Type B pancreatic cell (in vitro differentiated cells): ENCODE data around the gene ART5. TPM values are rescaled to one million over a fixed set of nuclear protein-coding genes. Genes with fewer than 3 reads are reported as not detected.

ENCODE experiments used
- DNase-seq: peaks from one replicate; pipeline ENCODE4 v3.0.0; 2021; ENCODE audit warnings: mixed read lengths; ENCODE audit not compliant: unreplicated experiment; ENCODE audit errors: extremely low spot score
- H3K27ac Mint-ChIP-seq: 2 replicates; pipeline ENCODE4 v1.8.0; 2021; ENCODE audit warnings: mild to moderate bottlenecking, mixed read lengths
- H3K27me3 Mint-ChIP-seq: 2 replicates; pipeline ENCODE4 v1.8.0; 2021; ENCODE audit warnings: mixed read lengths
- H3K36me3 Mint-ChIP-seq: 2 replicates; pipeline ENCODE4 v1.8.0; 2021; ENCODE audit warnings: mixed read lengths
- H3K4me1 Mint-ChIP-seq: one replicate; pipeline ENCODE4 v1.8.0; 2021; ENCODE audit warnings: mixed read lengths; ENCODE audit not compliant: unreplicated experiment
- H3K4me3 Mint-ChIP-seq: 2 replicates; pipeline ENCODE4 v1.8.0; 2021; ENCODE audit warnings: mild to moderate bottlenecking, mixed read lengths
- H3K9me3 Mint-ChIP-seq: 2 replicates; pipeline ENCODE4 v1.8.0; 2021; ENCODE audit warnings: mixed read lengths
- total RNA-seq: library from RNA; stranded (reverse); gene quantifications from 2 replicates; pipeline ENCODE4 v1.2.1, GENCODE V29; 2021; ENCODE audit warnings: low replicate concordance
- TF ChIP-seq, protein P1 (sequence below): fragments of 200-600 bp; sonication (generic); conservative IDR thresholded peaks from 2 replicates; pipeline ENCODE4 v1.5.0; 2021; ENCODE audit warnings: antibody characterized with exemption, mild to moderate bottlenecking

The ART5 gene
- total RNA-seq, 1 donor from 2014 or later, result 3.8 TPM

DNA sequence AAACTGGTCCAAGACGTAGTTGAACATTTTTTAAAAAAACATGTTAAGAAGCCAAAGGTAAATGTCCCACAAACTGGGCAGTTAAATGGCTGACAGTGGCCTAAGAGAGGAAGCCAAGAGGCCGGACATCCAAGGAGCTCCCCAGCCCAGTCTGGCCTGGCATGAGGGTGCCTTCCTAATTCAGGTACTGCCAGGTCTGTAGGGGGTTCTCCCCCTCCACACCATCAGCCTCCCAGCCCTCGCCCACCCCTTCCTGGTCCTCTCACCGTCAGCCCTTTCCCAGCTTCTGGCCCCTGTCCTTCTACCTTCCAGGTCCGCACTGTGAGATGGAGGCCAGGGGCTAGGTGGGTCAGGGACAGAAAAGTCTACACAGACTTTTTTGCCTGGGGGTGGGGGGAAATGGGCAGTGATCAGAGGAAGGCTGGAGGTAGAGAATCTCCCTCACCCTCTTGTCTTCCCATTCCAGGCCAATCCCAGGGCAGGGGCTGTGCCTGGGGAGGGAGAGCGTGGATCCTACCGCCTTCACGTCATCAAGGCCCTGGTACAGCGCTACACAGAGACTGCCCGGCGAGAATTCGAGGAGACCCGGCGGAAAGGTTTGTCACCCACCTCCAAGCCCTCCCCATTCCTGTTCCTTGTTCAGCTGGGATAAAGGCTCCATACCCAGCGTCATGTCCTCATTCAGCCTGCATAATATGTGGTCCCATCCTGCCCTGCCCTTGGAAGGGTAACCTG lies 6.0 kb downstream of the ART5 start:
- peaks cover 15% of the 10 kb centered on the region for H3K27me3 Mint-ChIP-seq
- no peak overlapping the region for H3K4me3 Mint-ChIP-seq
- H3K36me3 Mint-ChIP-seq, result peaks cover 3% of the 10 kb centered on the region
- H3K27ac Mint-ChIP-seq, result no peak overlapping the region
- no peaks in the 10 kb centered on the region for H3K4me1 Mint-ChIP-seq
- peaks cover 4% of the 10 kb centered on the region for H3K9me3 Mint-ChIP-seq
- TF ChIP-seq, protein P1, sequence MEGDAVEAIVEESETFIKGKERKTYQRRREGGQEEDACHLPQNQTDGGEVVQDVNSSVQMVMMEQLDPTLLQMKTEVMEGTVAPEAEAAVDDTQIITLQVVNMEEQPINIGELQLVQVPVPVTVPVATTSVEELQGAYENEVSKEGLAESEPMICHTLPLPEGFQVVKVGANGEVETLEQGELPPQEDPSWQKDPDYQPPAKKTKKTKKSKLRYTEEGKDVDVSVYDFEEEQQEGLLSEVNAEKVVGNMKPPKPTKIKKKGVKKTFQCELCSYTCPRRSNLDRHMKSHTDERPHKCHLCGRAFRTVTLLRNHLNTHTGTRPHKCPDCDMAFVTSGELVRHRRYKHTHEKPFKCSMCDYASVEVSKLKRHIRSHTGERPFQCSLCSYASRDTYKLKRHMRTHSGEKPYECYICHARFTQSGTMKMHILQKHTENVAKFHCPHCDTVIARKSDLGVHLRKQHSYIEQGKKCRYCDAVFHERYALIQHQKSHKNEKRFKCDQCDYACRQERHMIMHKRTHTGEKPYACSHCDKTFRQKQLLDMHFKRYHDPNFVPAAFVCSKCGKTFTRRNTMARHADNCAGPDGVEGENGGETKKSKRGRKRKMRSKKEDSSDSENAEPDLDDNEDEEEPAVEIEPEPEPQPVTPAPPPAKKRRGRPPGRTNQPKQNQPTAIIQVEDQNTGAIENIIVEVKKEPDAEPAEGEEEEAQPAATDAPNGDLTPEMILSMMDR, result no peak
- no peak for DNase-seq

DNA sequence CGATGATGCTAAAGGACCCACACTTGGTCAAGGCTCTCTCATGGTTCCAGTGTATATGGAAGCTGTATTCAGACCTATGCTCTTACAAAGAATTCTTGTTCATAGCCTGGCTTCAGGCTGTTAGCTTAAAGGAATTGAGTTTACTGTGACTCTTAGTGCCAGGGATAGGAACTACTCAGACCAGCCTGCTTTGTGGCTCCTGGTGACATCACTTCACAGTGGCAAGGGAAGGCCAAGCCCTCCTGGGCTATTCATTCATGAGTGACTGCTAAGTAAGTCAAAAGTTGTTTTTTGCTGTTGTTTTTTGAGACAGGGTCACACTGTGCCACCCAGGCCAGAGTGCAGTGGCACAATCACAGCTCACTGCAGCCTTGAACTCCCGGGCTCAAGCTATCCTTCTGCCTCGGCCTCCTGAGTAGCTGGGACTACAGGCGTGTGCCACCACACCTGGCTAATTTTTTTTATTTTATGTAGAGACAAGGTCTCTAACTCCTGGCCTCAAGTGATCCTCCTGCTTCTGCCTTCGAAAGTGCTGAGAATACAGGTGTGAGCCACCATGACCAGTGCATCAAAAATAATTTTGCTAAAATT lies 9.6 kb downstream of the ART5 start:
- Mint-ChIP-seq H3K27me3 (peaks cover 9% of the 10 kb centered on the region), H3K4me3 (no peak overlapping the region), H3K9me3 (no peaks in the 10 kb centered on the region), H3K4me1 (no peaks in the 10 kb centered on the region), H3K27ac (no peak overlapping the region), H3K36me3 (no peaks in the 10 kb centered on the region)
- TF ChIP-seq, protein P1, result no peak
- DNase-seq, result no peak

DNA sequence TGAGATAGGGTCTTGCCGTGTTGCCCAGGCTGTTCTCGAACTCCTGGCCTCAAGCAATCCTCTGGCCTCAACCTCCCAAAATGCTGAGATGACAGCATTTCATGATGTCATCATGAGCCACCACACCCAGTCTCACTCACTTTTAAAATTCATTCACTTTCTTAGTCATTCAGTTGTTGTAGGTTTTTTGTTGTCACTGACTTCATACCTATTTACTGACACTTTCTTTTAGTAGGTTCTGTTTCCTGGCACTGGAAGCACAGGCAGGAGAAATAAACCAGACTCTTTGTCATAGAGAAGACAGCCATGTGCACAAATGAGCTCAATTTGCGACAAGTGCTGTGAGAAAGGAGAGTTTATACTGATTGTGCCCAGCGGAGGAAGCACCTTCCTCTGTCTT lies 10.5 kb downstream of the ART5 start:
- no peak for DNase-seq
- peaks cover 9% of the 10 kb centered on the region for H3K27me3 Mint-ChIP-seq
- no peaks in the 10 kb centered on the region for H3K9me3 Mint-ChIP-seq
- TF ChIP-seq, protein P1, result no peak
- no peak overlapping the region for H3K4me3 Mint-ChIP-seq
- no peaks in the 10 kb centered on the region for H3K4me1 Mint-ChIP-seq
- H3K36me3 Mint-ChIP-seq, result no peaks in the 10 kb centered on the region
- H3K27ac Mint-ChIP-seq, result no peak overlapping the region

DNA sequence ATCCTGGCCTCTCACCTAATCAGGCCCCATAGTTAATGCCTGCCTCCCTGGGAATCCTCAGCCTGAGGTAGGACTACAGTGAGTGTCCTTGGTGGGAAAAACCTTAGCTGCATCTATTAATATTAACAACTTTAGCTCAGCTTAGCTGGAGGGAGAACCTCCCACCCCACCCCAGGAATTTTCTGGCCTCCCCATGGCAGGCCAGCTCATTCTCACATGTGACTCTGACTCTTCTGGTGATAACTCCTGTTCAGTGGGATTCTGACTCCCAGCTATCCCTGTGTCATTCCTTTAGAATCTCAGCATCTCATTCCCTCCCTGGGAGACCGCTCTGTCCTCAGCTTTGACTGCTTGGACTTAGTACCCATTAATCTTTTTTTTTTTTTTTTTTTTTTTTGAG lies 14.5 kb downstream of the ART5 start:
- no peak for DNase-seq
- Mint-ChIP-seq H3K4me1 (no peaks in the 10 kb centered on the region), H3K27me3 (no peaks in the 10 kb centered on the region), H3K36me3 (no peaks in the 10 kb centered on the region), H3K4me3 (no peak overlapping the region), H3K27ac (no peak overlapping the region), H3K9me3 (no peaks in the 10 kb centered on the region)
- TF ChIP-seq, protein P1, result no peak

DNA sequence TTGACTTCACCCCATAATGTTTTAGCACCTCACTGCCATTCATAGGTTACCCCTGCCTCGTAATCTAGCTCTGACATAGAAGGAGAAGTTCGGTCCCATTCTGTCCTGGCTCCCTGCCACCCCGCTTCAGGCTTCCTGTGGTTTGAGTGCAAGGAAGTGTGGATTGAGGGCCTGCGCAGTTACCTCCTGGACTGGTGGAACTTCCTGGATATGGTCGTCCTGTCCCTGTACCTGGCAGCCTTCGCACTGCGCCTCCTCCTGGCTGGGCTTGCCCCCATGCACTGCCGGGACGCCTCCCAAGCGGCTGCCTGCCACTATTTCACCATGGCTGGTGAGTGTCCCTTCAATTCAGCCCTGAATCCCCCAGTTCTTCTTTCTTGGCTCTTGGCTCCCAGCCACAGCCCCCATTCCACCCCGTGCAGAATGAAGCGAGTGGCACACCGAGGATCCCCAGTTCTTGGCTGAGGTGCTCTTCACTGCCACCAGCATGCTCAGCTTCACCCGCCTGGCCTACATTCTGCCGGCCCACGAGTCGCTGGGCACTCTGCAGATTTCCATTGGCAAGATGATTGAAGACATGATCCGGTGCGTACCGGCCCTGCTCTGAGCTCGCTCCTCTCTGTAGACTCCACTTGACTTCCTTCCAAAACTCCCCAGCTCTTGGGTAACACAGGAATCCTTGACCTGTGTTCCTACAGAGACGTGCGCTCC lies 15.4 kb downstream of the ART5 start:
- no peaks in the 10 kb centered on the region for H3K9me3 Mint-ChIP-seq
- no peaks in the 10 kb centered on the region for H3K4me1 Mint-ChIP-seq
- no peaks in the 10 kb centered on the region for H3K36me3 Mint-ChIP-seq
- no peaks in the 10 kb centered on the region for H3K27me3 Mint-ChIP-seq
- no peak for DNase-seq
- no peak overlapping the region for H3K4me3 Mint-ChIP-seq
- TF ChIP-seq, protein P1, result no peak
- no peak overlapping the region for H3K27ac Mint-ChIP-seq
